Epithelial cell of esophagus (primary cell): Measurements from ENCODE around the gene NAA38.

Source experiments
- DNase-seq: peaks from one replicate; pipeline ENCODE4 v3.0.0; 2010; ENCODE audit warnings: low read depth
- H3K4me3 ChIP-seq: 2 replicates; pipeline ENCODE4 v1.5.1; 2011; ENCODE audit warnings: mild to moderate bottlenecking, low read length, control low read depth
- CTCF ChIP-seq: IDR thresholded peaks from 2 replicates; pipeline ENCODE4 v1.5.1; 2011; ENCODE audit warnings: low read depth, mild to moderate bottlenecking, low read length, control low read depth, inconsistent platforms; ENCODE audit not compliant: insufficient read depth; ENCODE audit errors: missing control alignments

NAA38 gene

GRCh38 chr17:7856811-7857712, at the start of gene NAA38:
Gene NAA38 (minus strand): TSS chr17:7857559. CDS start chr17:7857463, 96 bp downstream.
- peak; percentile 99 for DNase-seq
- H3K4me3 ChIP-seq, result peak within 1 kb of the TSS; percentile 73
- TF ChIP-seq CTCF, result peak; percentile 42

GRCh38 chr17:7903154-7904103, 46.1 kb upstream of the NAA38 start:
- no peak for TF ChIP-seq CTCF
- DNase-seq, result peak; percentile 66
- H3K4me3 ChIP-seq, result no peak overlapping the region

- H3K4me3 ChIP-seq, result no peak overlapping the region
- peak; percentile 46 for TF ChIP-seq CTCF
- peak; percentile 51 for DNase-seq
Measured at GRCh38 chr17:7897773-7898172, 40.4 kb upstream of the NAA38 start.

- DNase-seq, result no peak
- TF ChIP-seq CTCF, result no peak
- no peak overlapping the region for H3K4me3 ChIP-seq
Measured at GRCh38 chr17:7897090-7897489, 39.7 kb upstream of the NAA38 start.

GRCh38 chr17:7894866-7895265, 37.5 kb upstream of the NAA38 start:
- no peak for DNase-seq
- no peak for TF ChIP-seq CTCF
- no peak overlapping the region for H3K4me3 ChIP-seq

GRCh38 chr17:7894226-7894625, 36.9 kb upstream of the NAA38 start:
- H3K4me3 ChIP-seq, result no peak overlapping the region
- no peak for TF ChIP-seq CTCF
- DNase-seq, result no peak
